Hepatocyte (in vitro differentiated cells): ENCODE measurements around the gene AQP7.

Experiments used
- CTCF ChIP-seq: fragments of 200-600 bp; sonication (generic); IDR thresholded peaks from 2 replicates; pipeline ENCODE4 v1.5.1; 2016; ENCODE audit warnings: antibody characterized with exemption, mild to moderate bottlenecking; ENCODE audit not compliant: poor library complexity
- EZH2 ChIP-seq: fragments of 200-600 bp; sonication (generic); IDR thresholded peaks from 2 replicates; pipeline ENCODE4 v1.6.1; 2016; ENCODE audit warnings: antibody characterized with exemption, mild to moderate bottlenecking, borderline replicate concordance
- EZH2phosphoT487 ChIP-seq: fragments of 200-600 bp; sonication (generic); IDR thresholded peaks from one replicate; pipeline ENCODE4 v1.6.1; 2018; ENCODE audit warnings: antibody characterized with exemption, mild to moderate bottlenecking, low read depth, moderate library complexity; ENCODE audit not compliant: unreplicated experiment, severe bottlenecking

- TF ChIP-seq CTCF (no peak), EZH2 (no peak), EZH2phosphoT487 (no peak)
Observed at GRCh38 chr9:33381231-33381791, 21.1 kb downstream of the AQP7 start.
